GM18861 (cell line): ENCODE results near the gene MTHFSD.

Source experiments
- ATAC-seq: cut with Tn5 transposase; IDR thresholded peaks from one replicate; pipeline ENCODE4 v1.9.1; 2021; ENCODE audit not compliant: unreplicated experiment

Gene MTHFSD

GRCh38 chr16:86531191-86531545, 23.9 kb downstream of the MTHFSD start:
- ATAC-seq = no peak

- ATAC-seq = no peak
Measured at GRCh38 chr16:86530251-86531190, 24.5 kb downstream of the MTHFSD start.

- ATAC-seq = no peak
Measured at GRCh38 chr16:86529160-86529559, 25.9 kb downstream of the MTHFSD start.

- ATAC-seq = no peak
Measured at GRCh38 chr16:86528061-86528929, 26.7 kb downstream of the MTHFSD start.

GRCh38 chr16:86527366-86527765, 27.7 kb downstream of the MTHFSD start:
- ATAC-seq = no peak

- no peak for ATAC-seq
Measured at GRCh38 chr16:86525696-86526095, 29.3 kb downstream of the MTHFSD start.

- ATAC-seq = no peak
Measured at GRCh38 chr16:86524029-86524428, 31.0 kb downstream of the MTHFSD start.

GRCh38 chr16:86523166-86523740, 31.8 kb downstream of the MTHFSD start:
- no peak for ATAC-seq

- no peak for ATAC-seq
Measured at GRCh38 chr16:86522634-86523033, 32.4 kb downstream of the MTHFSD start.

- ATAC-seq = no peak
Measured at GRCh38 chr16:86521236-86522197, 33.5 kb downstream of the MTHFSD start.

GRCh38 chr16:86520317-86521210, 34.5 kb downstream of the MTHFSD start:
- ATAC-seq = no peak

- no peak for ATAC-seq
Measured at GRCh38 chr16:86519649-86520316, 35.3 kb downstream of the MTHFSD start.

- ATAC-seq = no peak
Measured at GRCh38 chr16:86519007-86519648, 35.9 kb downstream of the MTHFSD start.

- no peak for ATAC-seq
Measured at GRCh38 chr16:86517652-86518258, 37.3 kb downstream of the MTHFSD start.

GRCh38 chr16:86517033-86517432, 38.0 kb downstream of the MTHFSD start:
- ATAC-seq = no peak

- no peak for ATAC-seq
Measured at GRCh38 chr16:86516623-86517003, 38.4 kb downstream of the MTHFSD start.

- ATAC-seq = no peak
Measured at GRCh38 chr16:86515777-86516622, 39.0 kb downstream of the MTHFSD start.
